Stimulated activated CD4-positive, alpha-beta T cell treated with anti-CD3 and anti-CD28 coated beads, Interleukin-4, amount 100 ng/mL, for 48 hours (primary cell): ENCODE measurements around the gene CTAGE1.
"Not testable (repeated sequence)": the region's sequence is repeated elsewhere in the genome, so short reads cannot be mapped to it uniquely, and the experiment has no call there.

Experiments used
- DNase-seq, 2 donors: peaks; one replicate each; pipeline ENCODE4 v3.0.0-alpha.2; 2020; ENCODE audit warnings: low read depth in 2 of 2

The CTAGE1 gene

GRCh38 chr18:22436136-22436535, 18.4 kb upstream of the CTAGE1 start:
- DNase-seq, result no peak

GRCh38 chr18:22434973-22435608, 17.4 kb upstream of the CTAGE1 start:
- DNase-seq, result no peak

GRCh38 chr18:22433956-22434355, 16.2 kb upstream of the CTAGE1 start:
- DNase-seq, result no peak

GRCh38 chr18:22432657-22433137, 15.0 kb upstream of the CTAGE1 start:
- no peak for DNase-seq

DNA sequence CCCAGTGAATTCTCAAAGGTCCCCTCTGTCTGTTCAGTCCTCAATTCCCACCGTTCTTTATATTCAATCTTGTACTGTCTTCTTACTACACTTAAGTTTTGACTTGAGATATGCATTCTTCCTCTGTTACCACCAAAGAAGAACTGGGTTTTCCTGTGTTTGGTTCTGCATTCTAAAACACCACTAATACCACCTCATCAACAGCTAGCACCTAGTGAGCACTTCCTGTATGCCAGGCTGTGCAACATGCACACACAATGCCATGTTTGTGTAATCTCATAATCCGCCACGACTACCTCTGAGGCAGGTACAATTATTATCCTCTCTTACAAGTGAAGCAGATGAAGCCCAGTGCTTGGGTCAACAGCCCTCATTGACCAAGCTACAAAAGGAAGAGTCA, 11.8 kb upstream of the CTAGE1 start:
- no peak for DNase-seq

GRCh38 chr18:22428672-22429071, 11.0 kb upstream of the CTAGE1 start:
- no peak for DNase-seq

- no peak for DNase-seq
Observed at GRCh38 chr18:22427822-22428549, 10.3 kb upstream of the CTAGE1 start.

DNA sequence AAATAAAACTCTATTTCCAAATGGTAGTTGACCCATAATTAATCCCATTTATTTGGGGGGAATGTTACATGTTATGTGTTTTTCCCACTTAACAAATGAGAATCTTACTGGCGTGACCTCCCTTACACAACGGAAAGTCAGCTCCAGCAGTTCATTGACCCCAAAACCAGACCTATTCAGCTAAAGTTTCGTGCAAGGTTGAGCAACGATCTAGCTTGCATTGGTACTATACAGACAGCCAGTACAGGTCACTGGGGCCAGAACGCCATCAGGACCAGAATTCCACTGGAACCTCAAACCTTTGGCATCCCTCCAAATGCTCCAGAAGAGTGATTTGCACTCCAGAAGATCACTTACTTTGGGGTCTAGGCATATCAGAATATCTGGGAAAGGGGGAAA, 6.8 kb upstream of the CTAGE1 start:
- DNase-seq, result no peak

DNA sequence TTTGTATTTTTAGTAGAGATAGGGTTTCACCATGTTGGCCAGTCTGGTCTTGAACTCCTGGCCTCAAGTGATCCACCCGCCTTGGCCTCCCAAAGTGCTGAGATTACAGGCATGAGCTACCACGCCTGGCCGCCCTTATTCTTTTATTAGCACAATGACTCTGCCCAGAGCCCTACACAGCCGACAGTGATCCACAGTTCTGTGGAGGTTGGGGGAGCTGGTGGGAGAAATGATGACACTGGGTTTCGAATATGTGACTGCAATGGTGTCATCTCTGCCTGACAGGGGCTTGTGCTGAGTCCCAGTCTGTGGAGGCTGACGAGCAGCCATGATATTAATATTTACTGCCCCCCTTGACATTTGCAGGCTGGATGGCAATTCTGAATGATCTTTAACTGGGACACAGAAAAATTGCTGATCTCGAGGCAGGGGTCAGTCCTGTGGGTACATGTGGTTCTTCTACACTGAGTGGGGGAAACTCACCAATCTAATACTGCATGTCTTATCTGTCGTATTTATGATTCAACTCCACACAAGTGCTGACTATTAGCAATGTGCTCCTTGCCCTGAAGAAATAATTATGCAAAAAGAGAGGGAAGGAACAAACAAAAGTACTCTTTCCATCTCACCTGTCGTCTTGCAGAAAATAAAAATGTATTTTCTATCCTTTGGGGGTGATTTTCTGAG, 6.3 kb upstream of the CTAGE1 start:
- no peak for DNase-seq

- no peak for DNase-seq
Observed at GRCh38 chr18:22422909-22423548, 5.3 kb upstream of the CTAGE1 start.

DNA sequence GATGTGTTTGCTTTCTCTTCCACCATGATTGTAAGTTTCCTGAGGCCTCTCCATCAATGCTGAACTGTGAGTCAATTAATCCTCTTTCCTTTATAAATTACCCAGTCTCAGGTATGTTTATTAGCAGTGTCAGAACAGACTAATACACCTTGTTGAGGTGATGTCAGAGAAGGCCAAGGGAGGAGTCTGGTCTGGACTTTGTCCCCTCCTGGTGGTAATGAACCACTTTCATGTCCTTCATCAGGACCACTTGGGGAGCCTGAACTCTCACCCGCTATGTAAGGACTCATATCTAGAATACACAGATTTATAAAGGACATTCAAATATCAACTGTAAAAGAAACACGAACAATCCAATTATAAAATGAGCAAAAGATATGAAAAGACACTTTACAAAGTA, 2.9 kb upstream of the CTAGE1 start:
- DNase-seq, result no peak

GRCh38 chr18:22412176-22412911, 5.4 kb downstream of the CTAGE1 start:
- no peak for DNase-seq

DNA sequence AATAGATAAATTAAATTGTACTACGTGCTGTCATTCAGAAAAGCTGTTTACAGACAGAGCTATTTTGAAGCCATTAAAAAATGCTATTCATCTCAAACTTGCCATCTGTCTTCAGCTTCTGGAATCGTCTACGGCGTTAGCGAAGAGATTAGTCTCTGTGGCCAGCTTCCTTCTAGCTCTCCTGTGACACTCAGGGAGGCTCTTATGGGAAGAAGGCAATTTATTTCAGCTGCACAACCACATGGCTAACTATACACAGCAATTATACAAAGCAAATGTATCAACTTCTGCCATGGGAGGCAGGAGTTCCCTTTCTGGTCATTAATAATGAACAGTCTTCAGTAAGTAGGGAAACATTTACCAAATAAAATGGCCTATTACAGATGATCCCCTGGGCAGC, 6.3 kb downstream of the CTAGE1 start:
- DNase-seq, result no peak

DNA sequence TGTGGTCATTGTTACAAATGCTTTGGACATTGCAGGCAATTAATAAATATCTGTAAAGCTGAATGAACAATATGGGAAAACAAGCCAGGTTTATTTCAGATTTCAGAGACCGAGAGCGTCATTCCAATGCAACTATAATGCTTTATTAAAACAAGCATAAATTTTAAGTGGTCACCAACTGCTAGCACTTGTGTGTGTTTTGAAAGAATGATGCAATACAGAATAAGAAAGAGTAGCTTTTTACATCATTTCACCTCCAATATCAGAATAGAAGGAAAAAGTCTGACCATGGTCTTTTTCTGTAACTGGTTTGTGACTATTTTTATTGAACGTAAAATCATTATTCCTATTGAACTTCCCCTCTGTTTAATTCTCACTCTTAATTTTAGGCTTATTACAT, 7.6 kb downstream of the CTAGE1 start:
- no peak for DNase-seq

DNA sequence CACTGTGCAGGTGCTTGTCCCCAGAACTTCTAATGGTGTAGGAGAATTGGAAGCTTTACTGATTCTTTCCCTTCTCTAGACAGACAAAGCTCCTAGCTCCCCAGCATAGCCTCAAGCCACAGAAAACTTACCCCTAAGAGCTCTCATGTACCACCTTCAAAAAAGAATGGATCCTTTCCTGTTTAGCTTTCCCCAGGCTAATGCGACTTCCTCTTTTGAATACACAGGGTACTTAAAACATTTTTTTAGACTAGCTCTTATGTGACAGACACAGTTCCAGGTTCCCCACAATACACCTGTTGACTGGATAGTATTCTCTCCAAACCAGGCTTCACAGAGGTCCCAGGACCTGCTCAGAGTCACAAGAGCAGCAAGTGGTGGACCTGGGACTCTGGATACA, 8.3 kb downstream of the CTAGE1 start:
- no peak for DNase-seq

GRCh38 chr18:22408059-22408458, 9.7 kb downstream of the CTAGE1 start:
- no peak for DNase-seq

GRCh38 chr18:22405142-22405541, 12.6 kb downstream of the CTAGE1 start:
- DNase-seq, result no peak

DNA sequence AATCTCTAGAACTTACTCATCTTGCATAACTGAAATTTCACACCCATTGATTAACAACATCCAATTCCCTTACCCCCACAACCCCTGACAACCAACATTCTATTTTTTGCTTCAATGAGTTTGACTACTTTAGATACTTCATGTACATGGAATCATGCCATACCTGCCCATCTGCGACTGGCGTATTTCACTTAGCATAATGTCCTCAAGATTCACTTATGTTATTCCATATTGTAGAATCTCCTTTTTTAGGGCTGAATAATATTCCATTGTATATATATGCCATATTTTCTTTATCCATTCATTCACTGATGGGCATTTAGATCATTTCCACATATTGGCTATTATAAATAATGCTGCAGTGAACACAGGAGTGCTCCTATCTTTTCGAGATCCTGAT, 13.8 kb downstream of the CTAGE1 start:
- no peak for DNase-seq

DNA sequence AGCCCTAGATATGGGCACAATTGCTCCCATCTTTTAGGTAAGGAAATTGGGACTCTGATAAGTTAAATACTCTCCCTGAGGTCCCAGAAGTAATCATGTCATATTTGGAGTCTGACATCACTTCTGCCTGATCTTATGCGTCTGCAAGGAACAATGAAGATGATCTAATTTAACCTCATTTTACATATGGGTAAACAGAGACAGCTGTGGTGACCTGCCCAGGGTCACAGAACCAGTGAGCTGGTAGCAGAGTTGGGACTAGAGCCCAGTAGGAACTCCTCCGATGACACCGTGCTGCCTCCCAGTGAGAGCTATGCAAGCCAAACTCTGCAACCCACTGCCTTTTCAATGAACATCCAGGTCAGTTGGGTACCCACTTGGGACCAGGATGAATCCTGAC, 17.8 kb downstream of the CTAGE1 start:
- no peak for DNase-seq

DNA sequence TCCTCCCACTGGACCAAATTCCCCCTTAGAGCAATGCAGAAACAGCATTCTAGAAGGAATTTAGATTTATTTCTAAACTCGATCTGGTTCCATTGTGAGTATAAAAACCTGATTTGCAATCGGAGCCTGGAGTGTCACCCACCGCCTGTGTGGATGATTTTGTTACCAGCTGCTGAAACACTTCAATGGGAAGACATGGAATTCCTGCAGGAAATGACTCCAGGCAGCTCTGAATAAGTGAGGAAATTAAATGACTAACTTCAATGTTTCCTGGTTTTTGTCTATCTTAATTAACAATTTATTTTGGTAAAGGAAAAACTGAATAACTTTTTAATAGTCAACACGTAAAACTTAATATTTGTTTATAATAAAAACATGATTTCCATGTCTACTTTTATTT, 19.3 kb downstream of the CTAGE1 start:
- DNase-seq, result no peak

DNA sequence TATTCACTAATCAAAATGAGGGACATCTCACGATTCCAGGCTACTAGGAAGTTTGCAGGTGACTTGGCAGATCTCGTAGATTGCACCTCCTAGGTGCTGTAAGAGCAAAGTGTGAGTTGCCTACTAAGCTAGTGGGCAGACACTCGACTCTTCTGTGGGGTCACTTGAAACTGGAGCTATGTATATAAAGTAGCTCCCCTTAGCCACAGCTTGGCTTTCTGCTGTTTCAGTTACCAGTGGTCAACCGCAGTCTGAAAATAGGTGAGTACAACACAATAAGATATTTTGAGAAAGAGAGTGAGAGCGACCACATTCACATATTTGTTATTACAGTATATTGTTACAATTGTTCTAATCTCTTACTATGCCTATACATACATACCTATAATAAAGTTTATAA, 23.3 kb downstream of the CTAGE1 start:
- DNase-seq, result no peak

GRCh38 chr18:22393164-22393563, 24.6 kb downstream of the CTAGE1 start:
- not testable (repeated sequence) for DNase-seq
